HUES6 (cell line): Measurements from ENCODE around the gene AKAP10.
"Not testable (repeated sequence)": the region's sequence is repeated elsewhere in the genome, so short reads cannot be mapped to it uniquely, and the experiment has no call there.

Experiments used
- H3K27ac ChIP-seq: 2 replicates; pipeline ENCODE4 v1.7.0; 2013; ENCODE audit warnings: low read depth, mild to moderate bottlenecking, low read length, inconsistent platforms
- H3K27me3 ChIP-seq: 2 replicates; pipeline ENCODE4 v1.6.1; 2013; ENCODE audit warnings: low read length; ENCODE audit not compliant: control insufficient read depth, insufficient read depth
- H3K36me3 ChIP-seq: 2 replicates; pipeline ENCODE4 v1.6.1; 2013; ENCODE audit warnings: low read length; ENCODE audit not compliant: control insufficient read depth, insufficient read depth
- H3K4me1 ChIP-seq: 2 replicates; pipeline ENCODE4 v1.6.1; 2013; ENCODE audit warnings: low read length; ENCODE audit not compliant: control insufficient read depth, insufficient read depth
- H3K4me3 ChIP-seq: 2 replicates; pipeline ENCODE4 v1.5.1; 2013; ENCODE audit warnings: low read depth, low read length
- H3K9ac ChIP-seq: one replicate; pipeline ENCODE4 v1.6.1; 2013; ENCODE audit warnings: mild to moderate bottlenecking, low read length
- H3K9me3 ChIP-seq: 2 replicates; pipeline ENCODE4 v1.6.1; 2013; ENCODE audit warnings: low read depth, low read length; ENCODE audit not compliant: control insufficient read depth, insufficient read depth

The AKAP10 gene

GRCh38 chr17:19977293-19978208, at the start of gene AKAP10:
Gene AKAP10, minus strand, starts transcription at chr17:19977828. Its CDS starts 149 bp downstream, at chr17:19977679.
- H3K4me3 ChIP-seq: peak within 1 kb of the TSS; percentile 98
- H3K9me3 ChIP-seq: peaks cover 12% of the 10 kb centered on the region; the same call in 1 of the 2 replicates
- H3K27ac ChIP-seq: peak within 1 kb of the TSS; percentile 91
- peak within 1 kb of the TSS; percentile 98 for H3K9ac ChIP-seq
- peaks cover 3% of the 10 kb centered on the region; the same call in 1 of the 2 replicates for H3K36me3 ChIP-seq
- H3K4me1 ChIP-seq: peaks cover 2% of the 10 kb centered on the region
- no peaks in the 10 kb centered on the region for H3K27me3 ChIP-seq

- H3K9me3 ChIP-seq: no peaks in the 10 kb centered on the region
- no peaks in the 10 kb centered on the region for H3K27me3 ChIP-seq
- no peaks in the 10 kb centered on the region for H3K36me3 ChIP-seq
- H3K9ac ChIP-seq: no peak overlapping the region
- no peaks in the 10 kb centered on the region for H3K4me1 ChIP-seq
- no peak overlapping the region for H3K27ac ChIP-seq
- H3K4me3 ChIP-seq: no peak overlapping the region
These were observed 49.3 kb upstream of the AKAP10 start for GRCh38 chr17:20026960-20027359.

GRCh38 chr17:20022701-20023100, 45.1 kb upstream of the AKAP10 start:
- H3K9ac ChIP-seq: no peak overlapping the region
- no peaks in the 10 kb centered on the region for H3K27me3 ChIP-seq
- no peak overlapping the region for H3K27ac ChIP-seq
- H3K4me3 ChIP-seq: no peak overlapping the region
- H3K36me3 ChIP-seq: no peaks in the 10 kb centered on the region
- H3K4me1 ChIP-seq: no peaks in the 10 kb centered on the region
- H3K9me3 ChIP-seq: no peaks in the 10 kb centered on the region

DNA sequence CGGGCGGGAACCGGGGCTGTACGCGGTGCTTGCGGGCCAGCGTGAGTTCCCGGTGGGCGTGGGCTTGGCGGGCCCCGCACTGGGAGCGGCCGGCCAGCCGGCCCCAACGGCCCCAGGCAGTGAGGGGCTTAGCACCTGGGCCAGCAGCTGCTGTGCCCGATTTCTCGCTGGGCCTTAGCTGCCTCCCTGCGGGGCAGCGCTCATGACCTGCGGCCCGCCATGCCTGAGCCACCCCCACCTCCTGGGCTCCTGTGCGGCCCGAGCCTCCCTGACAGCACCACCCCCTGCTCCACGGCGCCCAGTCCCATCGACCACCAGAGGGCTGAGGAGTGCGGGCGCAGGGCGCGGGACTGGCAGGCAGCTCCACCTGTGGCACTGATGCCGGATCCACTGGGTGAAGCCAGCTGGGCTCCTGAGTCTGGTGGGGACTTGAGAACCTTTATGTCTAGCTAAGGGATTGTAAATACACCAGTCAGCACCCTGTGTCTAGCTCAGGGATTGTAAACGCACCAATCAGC, 38.9 kb upstream of the AKAP10 start:
- not testable (repeated sequence) for H3K9ac ChIP-seq, H3K4me1 ChIP-seq, H3K27me3 ChIP-seq, H3K27ac ChIP-seq, H3K9me3 ChIP-seq, H3K4me3 ChIP-seq, H3K36me3 ChIP-seq

DNA sequence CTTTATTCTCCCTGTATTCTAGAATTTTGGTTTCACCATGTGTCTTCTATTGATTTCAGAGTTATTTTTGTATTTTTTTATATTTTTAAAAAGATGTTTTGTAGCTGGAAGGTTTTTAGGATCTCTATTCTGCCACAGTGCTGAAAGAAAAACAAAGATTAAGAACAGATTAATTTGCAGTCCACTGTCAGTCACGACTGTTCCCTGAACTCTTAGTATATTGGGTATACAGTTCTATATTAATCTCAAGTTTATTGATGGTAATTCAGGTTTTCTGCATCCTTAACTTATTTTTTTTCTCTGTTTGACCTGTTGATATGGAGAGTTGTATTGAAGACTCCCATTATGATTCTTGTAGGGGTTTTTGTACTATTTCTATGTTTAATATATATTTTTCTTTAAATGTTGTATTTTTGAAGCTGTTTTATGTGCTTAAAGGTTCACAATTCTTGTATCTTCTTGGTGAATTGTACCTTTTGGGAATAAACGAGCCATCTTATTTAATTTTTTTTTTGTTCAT, 34.4 kb upstream of the AKAP10 start:
- H3K4me1 ChIP-seq: 0 out of 2 replicates have a peak, but pooled peaks cover 3% of the 10 kb centered on the region
- H3K4me3 ChIP-seq: no peak overlapping the region
- H3K9ac ChIP-seq: no peak overlapping the region
- H3K36me3 ChIP-seq: no peaks in the 10 kb centered on the region
- peaks cover 43% of the 10 kb centered on the region for H3K27me3 ChIP-seq
- no peak overlapping the region for H3K27ac ChIP-seq
- 0 out of 2 replicates have a peak, but pooled peaks cover 4% of the 10 kb centered on the region for H3K9me3 ChIP-seq

- Histone ChIP-seq H3K4me3 (0 out of 2 replicates have a peak overlapping the region, but pooled peaks have one; percentile 93), H3K9me3 (0 out of 2 replicates have a peak, but pooled peaks cover 4% of the 10 kb centered on the region), H3K27ac (no peak overlapping the region), H3K4me1 (0 out of 2 replicates have a peak, but pooled peaks cover 3% of the 10 kb centered on the region), H3K36me3 (no peaks in the 10 kb centered on the region), H3K27me3 (peaks cover 43% of the 10 kb centered on the region), H3K9ac (no peak overlapping the region)
These were observed 33.3 kb upstream of the AKAP10 start for GRCh38 chr17:20010936-20011335.

GRCh38 chr17:20010099-20010863, 32.7 kb upstream of the AKAP10 start:
- Histone ChIP-seq H3K9me3 (0 out of 2 replicates have a peak, but pooled peaks cover 4% of the 10 kb centered on the region), H3K27ac (no peak overlapping the region), H3K27me3 (peaks cover 43% of the 10 kb centered on the region), H3K4me1 (0 out of 2 replicates have a peak, but pooled peaks cover 3% of the 10 kb centered on the region), H3K4me3 (peak overlapping the region; percentile 93), H3K9ac (no peak overlapping the region), H3K36me3 (no peaks in the 10 kb centered on the region)

- Histone ChIP-seq H3K9me3 (0 out of 2 replicates have a peak, but pooled peaks cover 4% of the 10 kb centered on the region), H3K27me3 (peaks cover 43% of the 10 kb centered on the region), H3K4me1 (0 out of 2 replicates have a peak, but pooled peaks cover 3% of the 10 kb centered on the region), H3K4me3 (peak within 1 kb of the TSS; percentile 93), H3K36me3 (no peaks in the 10 kb centered on the region), H3K9ac (peak within 1 kb of the TSS; percentile 54), H3K27ac (no peak within 1 kb of the TSS)
These were observed 31.9 kb upstream of the AKAP10 start, which contains the start of gene SPECC1 for GRCh38 chr17:20009302-20010098. Gene SPECC1, plus strand, starts transcription at chr17:20009359. Its CDS starts 87,293 bp downstream, at chr17:20096652.

DNA sequence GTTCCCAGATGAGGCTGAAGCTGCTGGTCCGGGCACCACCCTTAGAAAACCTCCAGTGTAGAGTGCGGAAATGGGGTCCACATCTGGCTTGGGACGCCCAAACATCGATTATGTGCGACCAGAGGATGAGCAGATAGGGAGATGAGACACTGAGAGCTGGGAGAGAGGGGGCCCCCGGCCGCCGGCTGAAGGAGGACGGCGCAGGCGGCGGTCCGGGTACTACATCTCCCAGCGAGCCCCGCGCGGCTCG, 31.3 kb upstream of the AKAP10 start:
- H3K36me3 ChIP-seq: no peaks in the 10 kb centered on the region
- H3K4me1 ChIP-seq: 0 out of 2 replicates have a peak, but pooled peaks cover 3% of the 10 kb centered on the region
- H3K9me3 ChIP-seq: 0 out of 2 replicates have a peak, but pooled peaks cover 4% of the 10 kb centered on the region
- no peak overlapping the region for H3K27ac ChIP-seq
- peaks cover 43% of the 10 kb centered on the region for H3K27me3 ChIP-seq
- peak overlapping the region; percentile 93 for H3K4me3 ChIP-seq
- H3K9ac ChIP-seq: peak overlapping the region; percentile 54
